ENCODE data around the gene DDX3X. TPM values are rescaled to one million over a fixed set of nuclear protein-coding genes. Genes with fewer than 3 reads are reported as not detected.
"Not testable (repeated sequence)": the region's sequence is repeated elsewhere in the genome, so short reads cannot be mapped to it uniquely, and the experiment has no call there.

The DDX3X gene
- polyA plus RNA-seq, 1 donor (not counting 4 experiments of a cell fraction or from before 2014, with no cell fraction given): 127 TPM

DNA sequence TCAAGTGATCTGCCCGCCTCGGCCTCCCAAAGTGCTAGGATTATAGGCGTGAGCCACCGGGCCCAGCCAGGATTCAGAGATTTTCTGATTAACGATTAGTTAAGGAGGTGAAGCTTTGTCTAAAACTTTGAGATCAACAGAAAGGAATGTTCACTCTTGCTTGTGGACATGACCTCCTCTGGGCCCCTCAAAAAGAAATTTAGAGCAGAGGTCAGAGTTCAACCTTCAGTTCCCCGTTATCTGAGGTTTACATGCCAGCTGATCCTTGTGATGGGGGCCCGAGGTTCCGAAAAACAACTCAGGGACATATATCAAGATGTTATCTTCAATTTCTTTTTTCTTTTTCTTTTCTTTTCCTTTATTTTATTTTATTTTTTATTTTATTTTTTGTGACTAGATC is 54.6 kb downstream of the DDX3X start:
- Histone ChIP-seq H3K4me1 (ENCODE audit: control insufficient read depth, extremely low read depth, insufficient read depth, low read length) (peaks cover 15% of the 10 kb centered on the region), H3K27me3 (ENCODE audit: control insufficient read depth, extremely low read depth, insufficient read depth, low read length) (no peaks in the 10 kb centered on the region), H3K4me2 (ENCODE audit: control insufficient read depth, extremely low read depth, insufficient read depth, low read depth, low read length) (no peak overlapping the region), H3K36me3 (ENCODE audit: control insufficient read depth in 2 of 2, extremely low read depth in 1 of 2, insufficient read depth in 2 of 2, low read length in 2 of 2) (no peaks in the 10 kb centered on the region), H3K9me1 (ENCODE audit: control insufficient read depth, extremely low read depth, insufficient read depth, low read length) (no peaks in the 10 kb centered on the region), H3K4me3 (ENCODE audit: control insufficient read depth in 2 of 3, extremely low read depth in 1 of 3, insufficient read depth in 2 of 3, low read depth in 1 of 3, low read length in 3 of 3) (no peak overlapping the region), H3K9ac (ENCODE audit: control insufficient read depth, extremely low read depth, insufficient read depth, low read length) (no peak overlapping the region), H4K20me1 (ENCODE audit: control insufficient read depth, extremely low read depth, insufficient read depth, low read length) (no peaks in the 10 kb centered on the region), H2AFZ (ENCODE audit: control insufficient read depth, low read length) (no peak overlapping the region), H3K9me3 (ENCODE audit: control insufficient read depth, low read depth, low read length) (no peaks in the 10 kb centered on the region), H3K79me2 (ENCODE audit: control insufficient read depth, insufficient read depth, low read length) (no peaks in the 10 kb centered on the region), H3K27ac (ENCODE audit: control insufficient read depth, insufficient read depth, low read length) (no peak overlapping the region)
- TF ChIP-seq, protein P1, sequence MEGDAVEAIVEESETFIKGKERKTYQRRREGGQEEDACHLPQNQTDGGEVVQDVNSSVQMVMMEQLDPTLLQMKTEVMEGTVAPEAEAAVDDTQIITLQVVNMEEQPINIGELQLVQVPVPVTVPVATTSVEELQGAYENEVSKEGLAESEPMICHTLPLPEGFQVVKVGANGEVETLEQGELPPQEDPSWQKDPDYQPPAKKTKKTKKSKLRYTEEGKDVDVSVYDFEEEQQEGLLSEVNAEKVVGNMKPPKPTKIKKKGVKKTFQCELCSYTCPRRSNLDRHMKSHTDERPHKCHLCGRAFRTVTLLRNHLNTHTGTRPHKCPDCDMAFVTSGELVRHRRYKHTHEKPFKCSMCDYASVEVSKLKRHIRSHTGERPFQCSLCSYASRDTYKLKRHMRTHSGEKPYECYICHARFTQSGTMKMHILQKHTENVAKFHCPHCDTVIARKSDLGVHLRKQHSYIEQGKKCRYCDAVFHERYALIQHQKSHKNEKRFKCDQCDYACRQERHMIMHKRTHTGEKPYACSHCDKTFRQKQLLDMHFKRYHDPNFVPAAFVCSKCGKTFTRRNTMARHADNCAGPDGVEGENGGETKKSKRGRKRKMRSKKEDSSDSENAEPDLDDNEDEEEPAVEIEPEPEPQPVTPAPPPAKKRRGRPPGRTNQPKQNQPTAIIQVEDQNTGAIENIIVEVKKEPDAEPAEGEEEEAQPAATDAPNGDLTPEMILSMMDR (optimal IDR thresholded peaks at IDR 0.05 in 1 of 3, IDR thresholded peaks at IDR 0.05 in 1 of 3, conservative IDR thresholded peaks at IDR 0.05 in 1 of 3; ENCODE audit: extremely low read depth in 1 of 3, insufficient read depth in 2 of 3, low read length in 3 of 3): no peak
- TF ChIP-seq EZH2 (IDR thresholded peaks at IDR 0.05; ENCODE audit: low read length): no peak
- FAIRE-seq: no peak
- dilution Hi-C loops (cut with MboI; ENCODE audit: extremely low pct_ligation_motif_present, low sequenced_read_pairs): no loop called here
- no peak for DNase-seq (ENCODE audit: low read depth, low spot score)

DNA sequence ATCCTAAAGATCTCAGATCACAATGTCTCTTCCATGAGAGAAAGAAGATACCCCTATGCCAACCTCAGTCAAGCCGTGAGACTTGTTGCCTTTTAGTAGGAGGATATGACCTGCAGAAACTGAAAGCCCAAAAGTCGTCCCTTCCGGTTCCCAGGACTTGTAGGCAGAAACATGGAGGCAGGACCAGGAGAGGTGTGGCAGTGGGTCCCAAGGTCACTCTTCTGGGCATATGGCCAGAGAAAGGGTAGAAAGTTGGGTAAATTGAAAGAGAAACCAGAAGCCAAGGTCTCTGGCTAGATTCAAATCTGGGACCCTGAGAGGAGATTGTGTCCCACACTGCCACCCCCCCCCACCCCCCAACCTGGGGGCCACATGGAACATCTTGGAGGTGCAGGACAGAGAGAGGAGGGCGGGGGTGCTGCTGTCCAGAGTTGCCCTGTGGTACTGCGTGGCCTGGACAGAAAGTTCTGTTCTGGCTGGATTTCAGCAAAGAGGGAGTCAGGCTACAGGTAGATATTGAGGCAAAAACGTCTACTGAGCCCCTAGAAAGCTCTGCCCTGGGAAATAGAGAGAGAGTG is 55.4 kb downstream of the DDX3X start:
- H3K27me3 ChIP-seq (ENCODE audit: control insufficient read depth, extremely low read depth, insufficient read depth, low read length): no peaks in the 10 kb centered on the region
- no peaks in the 10 kb centered on the region for H4K20me1 ChIP-seq (ENCODE audit: control insufficient read depth, extremely low read depth, insufficient read depth, low read length)
- H2AFZ ChIP-seq (ENCODE audit: control insufficient read depth, low read length): no peak overlapping the region
- H3K4me3 ChIP-seq (ENCODE audit: control insufficient read depth in 2 of 3, extremely low read depth in 1 of 3, insufficient read depth in 2 of 3, low read depth in 1 of 3, low read length in 3 of 3): no peak overlapping the region
- H3K4me2 ChIP-seq (ENCODE audit: control insufficient read depth, extremely low read depth, insufficient read depth, low read depth, low read length): no peak overlapping the region
- H3K36me3 ChIP-seq (ENCODE audit: control insufficient read depth in 2 of 2, extremely low read depth in 1 of 2, insufficient read depth in 2 of 2, low read length in 2 of 2): no peaks in the 10 kb centered on the region
- DNase-seq (ENCODE audit: low read depth, low spot score): no peak
- TF ChIP-seq, protein P1 (optimal IDR thresholded peaks at IDR 0.05 in 1 of 3, IDR thresholded peaks at IDR 0.05 in 1 of 3, conservative IDR thresholded peaks at IDR 0.05 in 1 of 3; ENCODE audit: extremely low read depth in 1 of 3, insufficient read depth in 2 of 3, low read length in 3 of 3): no peak
- TF ChIP-seq EZH2 (IDR thresholded peaks at IDR 0.05; ENCODE audit: low read length): no peak
- H3K9me1 ChIP-seq (ENCODE audit: control insufficient read depth, extremely low read depth, insufficient read depth, low read length): no peaks in the 10 kb centered on the region
- dilution Hi-C loops (cut with MboI; ENCODE audit: extremely low pct_ligation_motif_present, low sequenced_read_pairs): no loop called here
- FAIRE-seq: no peak
- no peak overlapping the region for H3K9ac ChIP-seq (ENCODE audit: control insufficient read depth, extremely low read depth, insufficient read depth, low read length)
- peaks cover 10% of the 10 kb centered on the region for H3K4me1 ChIP-seq (ENCODE audit: control insufficient read depth, extremely low read depth, insufficient read depth, low read length)
- H3K27ac ChIP-seq (ENCODE audit: control insufficient read depth, insufficient read depth, low read length): no peak overlapping the region
- H3K79me2 ChIP-seq (ENCODE audit: control insufficient read depth, insufficient read depth, low read length): no peaks in the 10 kb centered on the region
- no peaks in the 10 kb centered on the region for H3K9me3 ChIP-seq (ENCODE audit: control insufficient read depth, low read depth, low read length)

DNA sequence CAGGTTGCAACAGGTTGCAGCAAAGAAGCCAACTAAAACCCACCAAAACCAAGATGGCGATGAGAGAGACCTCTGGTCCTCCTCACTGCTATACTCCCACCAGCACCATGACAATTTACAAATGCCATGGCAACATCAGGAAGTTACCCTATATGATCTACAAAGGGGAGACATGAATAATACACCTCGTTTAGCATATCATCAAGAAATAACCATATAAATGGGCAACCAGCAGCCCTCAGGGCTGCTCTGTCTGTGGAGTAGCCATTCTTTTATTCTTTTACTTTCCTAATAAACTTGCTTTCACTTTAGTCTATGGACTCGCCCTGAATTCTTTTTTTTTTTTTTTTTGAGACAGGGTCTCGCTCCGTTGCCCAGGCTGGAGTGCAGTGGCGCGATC is 56.6 kb downstream of the DDX3X start:
- dilution Hi-C loops (cut with MboI; ENCODE audit: extremely low pct_ligation_motif_present, low sequenced_read_pairs); H3K4me1 ChIP-seq (ENCODE audit: control insufficient read depth, extremely low read depth, insufficient read depth, low read length); H3K4me2 ChIP-seq (ENCODE audit: control insufficient read depth, extremely low read depth, insufficient read depth, low read depth, low read length); H3K27me3 ChIP-seq (ENCODE audit: control insufficient read depth, extremely low read depth, insufficient read depth, low read length); H3K27ac ChIP-seq (ENCODE audit: control insufficient read depth, insufficient read depth, low read length); H3K9me3 ChIP-seq (ENCODE audit: control insufficient read depth, low read depth, low read length); H3K9me1 ChIP-seq (ENCODE audit: control insufficient read depth, extremely low read depth, insufficient read depth, low read length); H3K9ac ChIP-seq (ENCODE audit: control insufficient read depth, extremely low read depth, insufficient read depth, low read length); FAIRE-seq; H3K79me2 ChIP-seq (ENCODE audit: control insufficient read depth, insufficient read depth, low read length); DNase-seq (ENCODE audit: low read depth, low spot score); H3K36me3 ChIP-seq (ENCODE audit: control insufficient read depth in 2 of 2, extremely low read depth in 1 of 2, insufficient read depth in 2 of 2, low read length in 2 of 2); H2AFZ ChIP-seq (ENCODE audit: control insufficient read depth, low read length); H3K4me3 ChIP-seq (ENCODE audit: control insufficient read depth in 2 of 3, extremely low read depth in 1 of 3, insufficient read depth in 2 of 3, low read depth in 1 of 3, low read length in 3 of 3); H4K20me1 ChIP-seq (ENCODE audit: control insufficient read depth, extremely low read depth, insufficient read depth, low read length): not testable (repeated sequence)

Data from keratinocyte (primary cell).